Trophoblast cell (in vitro differentiated cells and primary cell): Measurements from ENCODE around the gene CTNNA3.
A peak's percentile ranks its signal among the peaks of the same experiment; 100 is the strongest.

Experiments
- DNase-seq, 2 donors: peaks; one replicate each; pipeline ENCODE4 v3.0.0-alpha.2; 2016
- H2AFZ ChIP-seq: 2 replicates; pipeline ENCODE4 v1.6.1; 2013; ENCODE audit warnings: low read length, moderate library complexity, mild to moderate bottlenecking; ENCODE audit not compliant: insufficient read depth, poor library complexity
- H2AK5ac ChIP-seq: 2 replicates; pipeline ENCODE4 v1.6.1; 2013; ENCODE audit warnings: mild to moderate bottlenecking, low read length
- H2BK120ac ChIP-seq: 2 replicates; pipeline ENCODE4 v1.6.1; 2013; ENCODE audit warnings: low read length, mild to moderate bottlenecking, moderate library complexity; ENCODE audit not compliant: insufficient read depth, poor library complexity
- H2BK12ac ChIP-seq: 2 replicates; pipeline ENCODE4 v1.6.1; 2013; ENCODE audit warnings: mild to moderate bottlenecking, low read length, moderate library complexity
- H2BK5ac ChIP-seq: 2 replicates; pipeline ENCODE4 v1.6.1; 2013; ENCODE audit warnings: low read length, low read depth, moderate library complexity, mild to moderate bottlenecking; ENCODE audit not compliant: poor library complexity
- H3K14ac ChIP-seq: 2 replicates; pipeline ENCODE4 v1.6.1; 2013; ENCODE audit warnings: mild to moderate bottlenecking, low read length
- H3K18ac ChIP-seq: 2 replicates; pipeline ENCODE4 v1.6.1; 2013; ENCODE audit warnings: mild to moderate bottlenecking, low read length
- H3K23ac ChIP-seq: 2 replicates; pipeline ENCODE4 v1.6.1; 2013; ENCODE audit warnings: low read length
- H3K27ac ChIP-seq: 2 replicates; pipeline ENCODE4 v1.5.1; 2013; ENCODE audit warnings: low read depth, mild to moderate bottlenecking, inconsistent platforms, low read length, moderate library complexity
- H3K27me3 ChIP-seq: 2 replicates; pipeline ENCODE4 v1.6.1; 2013; ENCODE audit warnings: inconsistent platforms, mild to moderate bottlenecking, low read length, moderate library complexity; ENCODE audit not compliant: insufficient read depth
- H3K36me3 ChIP-seq, 2 experiments: 1 replicate in 1 of 2; 2 replicates in 1 of 2; pipeline ENCODE4 v1.6.1; 2013; ENCODE audit warnings: low read length in 2 of 2, mild to moderate bottlenecking in 2 of 2, moderate library complexity in 1 of 2; ENCODE audit not compliant: insufficient read depth in 2 of 2, control insufficient read depth in 1 of 2
- H3K4ac ChIP-seq: 2 replicates; pipeline ENCODE4 v1.6.1; 2013; ENCODE audit warnings: low read depth, mild to moderate bottlenecking, low read length, moderate library complexity
- H3K4me1 ChIP-seq, 2 experiments: 1 replicate in 1 of 2; 2 replicates in 1 of 2; pipeline ENCODE4 v1.6.1; 2013; ENCODE audit warnings: low read length in 2 of 2, mild to moderate bottlenecking in 2 of 2, moderate library complexity in 1 of 2; ENCODE audit not compliant: insufficient read depth in 2 of 2, control insufficient read depth in 1 of 2
- H3K4me2 ChIP-seq: 2 replicates; pipeline ENCODE4 v1.6.1; 2013; ENCODE audit warnings: inconsistent platforms, mild to moderate bottlenecking, low read length, moderate library complexity
- H3K4me3 ChIP-seq: 2 replicates; pipeline ENCODE4 v1.5.1; 2013; ENCODE audit warnings: mild to moderate bottlenecking, low read depth, low read length, inconsistent platforms
- H3K79me1 ChIP-seq: one replicate; pipeline ENCODE4 v1.6.1; 2013; ENCODE audit warnings: low read length
- H3K79me2 ChIP-seq: 2 replicates; pipeline ENCODE4 v1.6.1; 2013; ENCODE audit warnings: low read length, mild to moderate bottlenecking; ENCODE audit not compliant: control insufficient read depth, insufficient read depth, poor library complexity
- H3K9ac ChIP-seq: 2 replicates; pipeline ENCODE4 v1.6.1; 2013; ENCODE audit warnings: mild to moderate bottlenecking, low read length
- H3K9me3 ChIP-seq: 2 replicates; pipeline ENCODE4 v1.6.1; 2013; ENCODE audit warnings: low read depth, mild to moderate bottlenecking, control low read depth, inconsistent platforms, low read length; ENCODE audit not compliant: insufficient read depth
- H4K12ac ChIP-seq: 2 replicates; pipeline ENCODE4 v1.6.1; 2013; ENCODE audit warnings: low read depth, mild to moderate bottlenecking, low read length, moderate library complexity
- H4K8ac ChIP-seq: 2 replicates; pipeline ENCODE4 v1.6.1; 2013; ENCODE audit warnings: low read depth, mild to moderate bottlenecking, low read length, moderate library complexity
- H4K91ac ChIP-seq: one replicate; pipeline ENCODE4 v1.6.1; 2013; ENCODE audit warnings: low read depth, mild to moderate bottlenecking, low read length, moderate library complexity
- WGBS: extraction: QIAGEN DNeasy Blood & Tissue Kit; methylation state at CpG from one replicate; pipeline ENCODE4 v1.1.7; 2013; ENCODE audit warnings: missing lambda C conversion rate; ENCODE audit not compliant: insufficient read length, insufficient coverage; ENCODE audit errors: extremely low coverage; 5-methylcytosine and 5-hydroxymethylcytosine counted together

Gene CTNNA3

DNA sequence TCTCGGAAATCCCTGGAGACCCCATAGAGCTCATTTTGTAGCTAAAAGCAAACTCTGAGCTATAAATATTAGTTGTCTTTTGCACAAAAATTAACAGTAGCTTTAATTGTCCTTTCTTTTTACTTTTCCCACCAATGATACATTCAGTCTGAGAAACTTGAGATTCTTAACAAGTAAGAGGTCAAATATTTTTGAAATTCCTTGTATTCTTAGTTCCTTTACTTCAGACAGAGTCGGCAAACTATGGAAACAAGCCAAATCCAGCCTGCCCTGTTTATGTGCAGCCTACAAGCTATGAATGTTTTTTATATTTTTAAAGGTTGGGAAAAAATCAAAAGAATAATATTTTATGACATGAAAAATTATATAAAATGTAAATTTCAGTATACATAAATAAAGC is 146.6 kb downstream of the CTNNA3 start:
- Histone ChIP-seq H2BK12ac (no peak overlapping the region), H2BK120ac (no peak overlapping the region), H3K18ac (no peak overlapping the region), H4K91ac (no peak overlapping the region), H2BK5ac (no peak overlapping the region), H3K14ac (no peak overlapping the region), H3K9ac (no peak overlapping the region), H3K4me2 (no peak overlapping the region), H3K9me3 (no peaks in the 10 kb centered on the region), H3K4me3 (no peak overlapping the region), H3K23ac (no peak overlapping the region), H4K12ac (no peak overlapping the region), H3K27ac (no peak overlapping the region), H4K8ac (no peak overlapping the region), H3K79me2 (no peaks in the 10 kb centered on the region), H3K4me1 (no peaks in the 10 kb centered on the region), H3K36me3 (peaks cover 0 to 1% of the 10 kb centered on the region in 2 experiments), H3K27me3 (no peaks in the 10 kb centered on the region), H2AFZ (no peak overlapping the region), H3K79me1 (no peaks in the 10 kb centered on the region), H2AK5ac (no peak overlapping the region), H3K4ac (no peak overlapping the region)
- WGBS = no CpG with 5 or more reads among the region's 2 CpGs
- peak in 1 of 2 donors; percentile 2 for DNase-seq

DNA sequence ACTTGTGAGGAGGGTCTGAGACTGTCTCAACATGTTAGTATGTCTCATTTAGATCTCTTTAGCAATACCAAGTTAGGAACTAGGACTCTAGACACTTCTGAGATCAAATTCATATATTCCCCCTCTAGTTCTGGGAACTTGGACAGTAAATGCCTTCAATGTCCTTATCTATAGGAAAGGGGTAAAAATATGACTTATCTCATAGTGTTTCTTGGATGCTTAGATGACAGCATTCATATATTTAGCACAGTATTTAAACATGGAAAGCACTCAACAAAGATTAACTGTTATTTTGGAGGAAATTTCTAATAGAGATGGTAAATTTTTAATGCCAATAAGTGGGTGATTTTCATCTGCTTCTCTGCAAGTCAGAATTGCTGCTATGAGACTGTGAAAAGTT is 154.6 kb downstream of the CTNNA3 start:
- no peak for DNase-seq
- Histone ChIP-seq H2BK120ac (no peak overlapping the region), H2AFZ (no peak overlapping the region), H3K27me3 (no peaks in the 10 kb centered on the region), H3K23ac (no peak overlapping the region), H3K18ac (no peak overlapping the region), H3K9ac (no peak overlapping the region), H3K9me3 (no peaks in the 10 kb centered on the region), H3K79me2 (no peaks in the 10 kb centered on the region), H3K36me3 (no peaks in the 10 kb centered on the region), H4K12ac (no peak overlapping the region), H3K4me3 (no peak overlapping the region), H3K14ac (no peak overlapping the region), H2AK5ac (no peak overlapping the region), H2BK12ac (no peak overlapping the region), H3K4me2 (no peak overlapping the region), H4K8ac (no peak overlapping the region), H3K4me1 (no peaks in the 10 kb centered on the region), H3K27ac (no peak overlapping the region), H3K4ac (no peak overlapping the region), H3K79me1 (no peaks in the 10 kb centered on the region), H2BK5ac (no peak overlapping the region), H4K91ac (no peak overlapping the region)

DNA sequence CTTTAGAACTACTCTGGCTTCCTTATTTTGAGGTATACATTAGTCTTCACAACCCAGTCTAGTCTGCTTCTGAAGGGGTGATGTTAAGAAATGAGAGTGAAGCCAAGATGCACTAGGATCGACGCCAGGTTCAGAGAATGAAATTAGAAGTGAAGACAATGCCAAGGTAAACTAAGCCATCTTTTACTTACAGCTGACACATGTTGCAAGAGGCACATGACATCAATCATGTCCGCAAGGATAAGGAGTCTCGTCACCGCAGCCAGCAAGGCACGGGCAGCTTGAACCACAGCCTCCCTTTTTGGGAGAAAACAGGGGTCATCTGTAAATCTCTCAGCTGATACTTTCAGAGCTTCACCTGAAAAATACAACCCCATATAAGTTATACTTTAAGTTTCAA is 156.7 kb downstream of the CTNNA3 start:
- H3K4me2 ChIP-seq = no peak overlapping the region
- no peak overlapping the region for H2AFZ ChIP-seq
- H2BK5ac ChIP-seq = no peak overlapping the region
- no peak overlapping the region for H4K8ac ChIP-seq
- no peaks in the 10 kb centered on the region for H3K79me2 ChIP-seq
- WGBS = no CpG with 5 or more reads among the region's 6 CpGs
- no peak overlapping the region for H3K4me3 ChIP-seq
- no peak overlapping the region for H3K27ac ChIP-seq
- H3K36me3 ChIP-seq = no peaks in the 10 kb centered on the region
- H4K91ac ChIP-seq = no peak overlapping the region
- H3K9ac ChIP-seq = no peak overlapping the region
- H3K18ac ChIP-seq = no peak overlapping the region
- no peaks in the 10 kb centered on the region for H3K79me1 ChIP-seq
- no peaks in the 10 kb centered on the region for H3K9me3 ChIP-seq
- H3K14ac ChIP-seq = no peak overlapping the region
- H3K4ac ChIP-seq = no peak overlapping the region
- DNase-seq = no peak
- no peak overlapping the region for H4K12ac ChIP-seq
- H3K27me3 ChIP-seq = no peaks in the 10 kb centered on the region
- H3K4me1 ChIP-seq = no peaks in the 10 kb centered on the region
- H2BK12ac ChIP-seq = no peak overlapping the region
- no peak overlapping the region for H2AK5ac ChIP-seq
- H2BK120ac ChIP-seq = no peak overlapping the region
- no peak overlapping the region for H3K23ac ChIP-seq

DNA sequence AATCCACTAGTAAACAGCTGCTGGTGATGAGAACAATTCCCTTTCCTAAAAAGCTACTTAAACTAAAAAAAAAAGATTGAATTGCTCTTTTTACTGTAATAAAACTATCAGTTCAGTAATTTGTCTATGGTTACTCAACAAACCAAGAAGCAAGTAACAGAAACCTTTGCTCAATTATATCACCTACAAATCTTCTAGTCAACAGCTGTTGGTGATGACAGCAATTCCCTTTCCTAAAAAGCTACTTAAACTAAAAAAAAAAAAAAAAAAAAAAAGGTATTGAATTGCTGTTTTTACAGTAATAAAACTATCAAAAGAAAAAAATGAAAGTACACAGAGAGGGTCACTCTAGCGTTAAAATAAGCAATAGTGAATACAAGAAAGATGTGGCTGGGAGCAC is 158.1 kb downstream of the CTNNA3 start:
- no peaks in the 10 kb centered on the region for H3K27me3 ChIP-seq
- H3K4me3 ChIP-seq = no peak overlapping the region
- no peak overlapping the region for H3K9ac ChIP-seq
- no peak overlapping the region for H2BK12ac ChIP-seq
- no peak overlapping the region for H3K27ac ChIP-seq
- no peak overlapping the region for H4K12ac ChIP-seq
- H3K18ac ChIP-seq = no peak overlapping the region
- H3K23ac ChIP-seq = no peak overlapping the region
- DNase-seq = no peak
- H2BK120ac ChIP-seq = no peak overlapping the region
- H3K4me2 ChIP-seq = no peak overlapping the region
- no peaks in the 10 kb centered on the region for H3K9me3 ChIP-seq
- H3K79me2 ChIP-seq = no peaks in the 10 kb centered on the region
- no peaks in the 10 kb centered on the region for H3K36me3 ChIP-seq
- H2AK5ac ChIP-seq = no peak overlapping the region
- no peak overlapping the region for H2AFZ ChIP-seq
- no peaks in the 10 kb centered on the region for H3K4me1 ChIP-seq
- H4K8ac ChIP-seq = no peak overlapping the region
- H3K14ac ChIP-seq = no peak overlapping the region
- no peak overlapping the region for H3K4ac ChIP-seq
- no peak overlapping the region for H4K91ac ChIP-seq
- no peak overlapping the region for H2BK5ac ChIP-seq
- no CpG with 5 or more reads among the region's 1 CpG for WGBS
- H3K79me1 ChIP-seq = no peaks in the 10 kb centered on the region

DNA sequence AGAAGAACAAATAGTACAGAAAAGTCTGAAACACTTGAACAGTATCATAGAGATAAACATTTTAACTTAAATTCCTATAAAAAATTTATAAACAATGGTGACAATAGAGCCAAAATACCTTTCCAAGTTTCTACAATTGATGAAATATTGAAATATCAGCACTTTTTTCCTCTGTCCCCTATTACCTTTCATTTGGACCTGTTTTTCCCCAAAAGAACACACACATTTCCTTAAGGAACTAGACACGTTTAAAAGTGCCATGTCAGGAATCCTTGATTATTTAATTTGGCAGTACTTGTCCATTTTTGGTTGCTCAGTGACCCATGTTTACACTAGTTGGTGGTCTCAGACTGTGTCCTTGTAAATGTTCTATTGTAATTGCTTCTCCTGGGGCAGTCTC is 162.6 kb downstream of the CTNNA3 start:
- Histone ChIP-seq H3K9me3 (no peaks in the 10 kb centered on the region), H3K4ac (no peak overlapping the region), H3K4me2 (no peak overlapping the region), H2AK5ac (no peak overlapping the region), H3K4me3 (no peak overlapping the region), H2BK12ac (no peak overlapping the region), H3K27me3 (no peaks in the 10 kb centered on the region), H2BK120ac (no peak overlapping the region), H3K14ac (no peak overlapping the region), H3K27ac (no peak overlapping the region), H3K23ac (no peak overlapping the region), H2BK5ac (no peak overlapping the region), H3K9ac (no peak overlapping the region), H3K4me1 (no peaks in the 10 kb centered on the region), H4K12ac (no peak overlapping the region), H3K79me2 (no peaks in the 10 kb centered on the region), H3K36me3 (no peaks in the 10 kb centered on the region), H3K79me1 (no peaks in the 10 kb centered on the region), H2AFZ (no peak overlapping the region), H3K18ac (no peak overlapping the region), H4K8ac (no peak overlapping the region), H4K91ac (no peak overlapping the region)
- no CpG with 5 or more reads among the region's 1 CpG for WGBS
- no peak for DNase-seq
